GM08714 (cell line): ENCODE results near the gene PLPPR3.

Source experiments
- H3K4me3 ChIP-seq: fragments of 200-500 bp; sonication (Bioruptor generic); 2 replicates; pipeline ENCODE4 v1.5.1; 2014; ENCODE audit warnings: mild to moderate bottlenecking, low read length, inconsistent platforms
- ZNF274 ChIP-seq: IDR thresholded peaks from 2 replicates; pipeline ENCODE4 v1.6.1; 2012; ENCODE audit warnings: mild to moderate bottlenecking, low read depth, low read length

The PLPPR3 gene

DNA sequence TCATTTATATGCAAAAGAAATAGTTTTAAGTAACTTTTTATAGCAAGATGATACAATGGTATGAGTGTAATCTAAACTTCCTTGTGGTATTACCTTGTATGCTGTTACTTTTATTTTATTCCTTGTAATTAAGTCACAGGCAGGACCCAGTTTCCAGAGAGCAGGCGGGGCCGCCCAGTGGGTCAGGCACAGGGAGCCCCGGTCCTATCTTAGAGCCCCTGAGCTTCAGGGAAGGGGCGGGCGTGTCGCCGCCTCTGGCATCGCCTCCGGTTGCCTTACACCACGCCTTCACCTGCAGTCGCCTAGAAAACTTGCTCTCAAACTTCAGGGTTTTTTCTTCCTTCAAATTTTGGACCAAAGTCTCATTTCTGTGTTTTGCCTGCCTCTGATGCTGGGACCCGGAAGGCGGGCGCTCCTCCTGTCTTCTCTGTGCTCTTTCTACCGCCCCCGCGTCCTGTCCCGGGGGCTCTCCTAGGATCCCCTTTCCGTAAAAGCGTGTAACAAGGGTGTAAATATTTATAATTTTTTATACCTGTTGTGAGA, 10.2 kb downstream of the PLPPR3 start:
- no peak for TF ChIP-seq ZNF274

DNA sequence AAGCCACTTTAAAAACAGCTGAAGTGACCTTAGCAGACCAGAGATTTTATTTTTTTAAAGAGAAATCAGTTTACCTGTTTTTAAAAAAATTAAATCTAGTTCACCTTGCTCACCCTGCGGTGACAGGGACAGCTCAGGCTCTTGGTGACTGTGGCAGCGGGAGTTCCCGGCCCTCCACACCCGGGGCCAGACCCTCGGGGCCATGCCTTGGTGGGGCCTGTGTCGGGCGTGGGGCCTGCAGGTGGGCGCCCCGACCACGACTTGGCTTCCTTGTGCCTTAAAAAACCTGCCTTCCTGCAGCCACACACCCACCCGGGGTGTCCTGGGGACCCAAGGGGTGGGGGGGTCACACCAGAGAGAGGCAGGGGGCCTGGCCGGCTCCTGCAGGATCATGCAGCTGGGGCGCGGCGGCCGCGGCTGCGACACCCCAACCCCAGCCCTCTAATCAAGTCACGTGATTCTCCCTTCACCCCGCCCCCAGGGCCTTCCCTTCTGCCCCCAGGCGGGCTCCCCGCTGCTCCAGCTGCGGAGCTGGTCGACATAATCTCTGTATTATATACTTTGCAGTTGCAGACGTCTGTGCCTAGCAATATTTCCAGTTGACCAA, 10.8 kb downstream of the PLPPR3 start:
- no peak overlapping the region for H3K4me3 ChIP-seq

More for the DNA sequence above, 10.2 kb downstream of the PLPPR3 start:
- H3K4me3 ChIP-seq: no peak overlapping the region

DNA sequence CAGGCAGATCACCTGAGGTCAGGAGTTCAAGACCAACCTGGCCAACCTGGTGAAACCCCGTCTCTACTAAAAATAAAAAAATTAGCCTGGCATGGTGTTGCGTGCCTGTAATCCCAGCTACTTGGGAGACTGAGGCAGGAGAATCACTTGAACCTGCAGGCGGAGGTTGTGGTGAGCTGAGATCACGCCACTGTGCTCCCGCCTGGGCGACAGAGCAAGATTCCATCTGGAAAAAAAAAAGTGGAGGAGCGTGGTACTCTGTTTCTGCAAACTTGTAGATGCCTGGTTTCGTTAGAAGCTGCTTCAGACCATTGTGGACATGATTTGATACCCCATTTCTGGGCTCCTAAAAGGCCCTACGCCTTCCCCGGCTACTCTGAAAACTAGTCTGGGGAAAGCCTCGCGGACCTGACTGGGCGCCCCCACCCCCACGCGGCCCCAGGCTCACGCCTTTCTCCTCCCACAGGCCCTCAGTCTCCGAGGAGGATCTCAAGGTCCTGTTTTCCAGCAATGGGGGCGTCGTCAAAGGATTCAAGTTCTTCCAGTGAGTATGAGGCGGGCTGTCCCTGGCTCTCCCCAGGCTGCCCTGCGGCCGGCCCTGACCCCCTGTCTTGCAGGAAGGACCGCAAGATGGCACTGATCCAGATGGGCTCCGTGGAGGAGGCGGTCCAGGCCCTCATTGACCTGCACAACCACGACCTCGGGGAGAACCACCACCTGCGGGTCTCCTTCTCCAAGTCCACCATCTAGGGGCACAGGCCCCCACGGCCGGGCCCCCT, 11.5 kb downstream of the PLPPR3 start:
- TF ChIP-seq ZNF274: no peak

More for the DNA sequence above, 10.8 kb downstream of the PLPPR3 start:
- TF ChIP-seq ZNF274: no peak

DNA sequence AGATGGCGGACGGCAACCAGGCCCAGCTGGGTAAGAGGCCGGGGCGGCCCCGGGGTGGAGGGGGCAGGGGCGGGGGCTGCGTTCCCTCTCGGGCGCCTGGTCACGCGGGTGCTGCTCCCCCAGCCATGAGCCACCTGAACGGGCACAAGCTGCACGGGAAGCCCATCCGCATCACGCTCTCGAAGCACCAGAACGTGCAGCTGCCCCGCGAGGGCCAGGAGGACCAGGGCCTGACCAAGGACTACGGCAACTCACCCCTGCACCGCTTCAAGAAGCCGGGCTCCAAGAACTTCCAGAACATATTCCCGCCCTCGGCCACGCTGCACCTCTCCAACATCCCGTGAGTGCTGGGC, 13.4 kb downstream of the PLPPR3 start:
- TF ChIP-seq ZNF274: no peak
- H3K4me3 ChIP-seq: no peak overlapping the region

More for the DNA sequence above, 11.5 kb downstream of the PLPPR3 start:
- no peak overlapping the region for H3K4me3 ChIP-seq

DNA sequence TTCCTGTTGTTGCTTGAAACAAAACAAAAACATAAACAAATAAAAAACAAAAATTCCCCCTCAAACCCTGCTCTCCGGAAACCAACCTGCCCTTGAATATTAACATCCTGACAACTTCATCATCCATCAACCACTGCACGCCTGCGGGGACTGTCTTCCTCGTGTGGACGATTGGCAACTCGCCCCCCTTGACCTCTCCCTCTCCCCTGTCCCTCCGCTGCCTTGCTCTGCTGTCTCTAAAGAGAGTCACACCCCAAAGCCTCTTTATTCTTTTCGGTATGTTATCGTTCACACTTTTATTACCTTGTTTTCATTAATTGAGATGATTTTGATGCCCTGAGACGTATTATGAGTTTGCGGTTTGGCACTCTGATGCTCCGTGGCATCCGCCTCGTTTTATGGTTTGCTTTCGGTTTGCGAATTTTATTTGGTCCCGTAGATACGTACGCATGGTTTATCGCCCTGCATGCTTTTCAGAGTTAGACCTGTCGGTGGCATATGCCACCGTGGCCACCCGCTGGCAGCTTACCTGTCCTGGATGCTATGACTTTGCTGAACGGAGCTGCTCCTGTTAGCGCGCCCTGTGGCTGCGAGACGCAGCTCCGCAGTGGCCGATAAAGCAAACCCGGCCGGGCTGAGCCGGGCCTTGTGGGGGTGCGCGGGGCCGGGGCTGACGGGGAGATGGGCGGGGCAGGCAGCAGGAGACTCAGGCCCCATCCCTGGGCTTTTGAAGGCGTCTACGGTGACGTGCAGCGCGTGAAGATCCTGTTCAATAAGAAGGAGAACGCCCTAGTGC, 13.9 kb downstream of the PLPPR3 start:
- TF ChIP-seq ZNF274: no peak
- H3K4me3 ChIP-seq: no peak overlapping the region

DNA sequence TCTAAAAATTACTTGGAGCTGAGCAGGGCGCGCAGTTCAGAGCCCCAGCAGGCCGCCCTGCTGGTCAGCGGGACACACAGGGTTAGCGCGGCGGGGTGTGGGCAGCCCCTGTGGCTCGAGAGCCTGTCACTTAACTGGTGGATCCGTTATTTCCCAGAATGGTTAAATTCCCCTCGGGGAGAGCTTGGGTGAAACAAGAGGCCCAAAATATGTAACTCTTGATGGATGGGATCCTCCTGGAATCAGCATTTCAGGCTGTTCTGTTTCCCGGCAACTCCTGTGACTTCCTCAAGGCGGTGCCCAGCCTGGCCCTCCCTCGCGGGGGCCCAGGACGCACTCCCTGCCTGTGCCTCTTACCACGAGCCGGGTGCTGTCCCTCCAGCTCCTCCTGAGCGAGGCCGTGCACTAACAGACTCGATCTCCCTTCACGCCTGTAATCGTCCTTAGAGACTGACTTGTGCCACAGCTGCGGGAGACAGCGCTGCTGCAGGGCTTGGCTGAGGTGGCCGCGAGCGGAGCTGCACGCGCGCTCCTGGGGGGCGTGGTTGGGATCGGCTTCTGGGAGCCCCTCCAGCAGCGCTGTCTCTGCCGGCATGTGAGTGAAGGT, 14.8 kb downstream of the PLPPR3 start:
- H3K4me3 ChIP-seq: no peak overlapping the region
- no peak for TF ChIP-seq ZNF274

DNA sequence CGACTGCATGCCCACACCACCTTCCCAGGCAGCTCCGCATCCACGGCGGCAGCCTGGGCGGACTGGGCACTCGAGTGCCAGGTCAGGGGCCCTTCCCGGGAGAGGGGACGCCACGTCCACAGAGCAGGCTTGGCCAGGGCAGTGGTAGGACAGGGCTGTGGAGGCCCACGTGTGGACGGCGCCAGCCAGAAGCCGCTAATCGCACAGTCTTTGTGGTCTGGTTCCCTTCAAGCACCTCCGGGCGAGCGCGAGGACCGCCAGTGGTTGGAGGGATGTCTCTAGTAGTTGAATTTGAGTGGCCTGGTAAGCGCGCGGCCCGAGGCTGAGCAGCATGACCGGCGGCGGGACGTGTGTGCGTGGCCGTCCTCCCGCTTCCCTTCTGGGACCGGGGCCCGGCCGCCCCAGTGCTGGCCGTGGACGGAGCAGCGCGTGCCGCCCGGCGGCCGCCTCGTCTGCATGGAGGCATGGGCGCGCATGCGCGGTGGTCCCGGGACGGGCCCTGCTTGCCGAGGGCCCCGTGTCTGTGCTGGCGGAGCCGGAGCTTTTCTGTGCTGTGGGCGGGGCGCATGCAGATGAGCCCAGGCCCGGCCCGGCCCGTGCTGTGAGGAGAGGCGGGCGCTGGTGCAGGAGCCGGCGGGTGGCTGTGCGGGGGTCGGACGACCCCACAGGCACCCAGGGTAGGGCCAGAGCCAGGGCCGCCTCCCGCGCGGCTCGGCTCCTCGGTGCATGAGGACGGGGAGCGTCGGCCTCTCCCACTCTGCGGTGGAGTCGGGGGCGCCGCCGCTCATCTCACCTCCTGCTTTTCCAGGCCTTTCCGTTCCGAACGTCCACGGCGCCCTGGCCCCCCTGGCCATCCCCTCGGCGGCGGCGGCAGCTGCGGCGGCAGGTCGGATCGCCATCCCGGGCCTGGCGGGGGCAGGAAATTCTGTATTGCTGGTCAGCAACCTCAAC, 15.9 kb downstream of the PLPPR3 start:
- TF ChIP-seq ZNF274: no peak
- H3K4me3 ChIP-seq: no peak overlapping the region

DNA sequence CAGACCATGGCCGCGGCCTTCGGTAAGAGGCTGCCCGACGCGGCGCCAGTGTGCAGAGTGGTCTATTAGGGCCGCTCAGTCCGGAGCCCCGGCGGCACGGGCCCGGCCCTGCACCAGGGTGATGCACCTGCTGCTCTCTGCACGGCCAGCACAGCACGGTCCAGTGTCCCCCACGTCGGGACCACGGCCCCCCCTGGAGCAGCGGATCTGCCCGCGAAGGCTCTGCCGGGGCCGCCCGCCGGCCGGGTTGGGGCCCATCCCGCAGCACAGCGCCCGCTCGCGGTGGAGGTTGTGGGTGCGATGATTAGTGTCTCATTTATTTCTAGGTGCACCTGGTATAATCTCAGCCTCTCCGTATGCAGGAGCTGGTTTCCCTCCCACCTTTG, 16.6 kb downstream of the PLPPR3 start:
- no peak for TF ChIP-seq ZNF274
- H3K4me3 ChIP-seq: no peak overlapping the region

DNA sequence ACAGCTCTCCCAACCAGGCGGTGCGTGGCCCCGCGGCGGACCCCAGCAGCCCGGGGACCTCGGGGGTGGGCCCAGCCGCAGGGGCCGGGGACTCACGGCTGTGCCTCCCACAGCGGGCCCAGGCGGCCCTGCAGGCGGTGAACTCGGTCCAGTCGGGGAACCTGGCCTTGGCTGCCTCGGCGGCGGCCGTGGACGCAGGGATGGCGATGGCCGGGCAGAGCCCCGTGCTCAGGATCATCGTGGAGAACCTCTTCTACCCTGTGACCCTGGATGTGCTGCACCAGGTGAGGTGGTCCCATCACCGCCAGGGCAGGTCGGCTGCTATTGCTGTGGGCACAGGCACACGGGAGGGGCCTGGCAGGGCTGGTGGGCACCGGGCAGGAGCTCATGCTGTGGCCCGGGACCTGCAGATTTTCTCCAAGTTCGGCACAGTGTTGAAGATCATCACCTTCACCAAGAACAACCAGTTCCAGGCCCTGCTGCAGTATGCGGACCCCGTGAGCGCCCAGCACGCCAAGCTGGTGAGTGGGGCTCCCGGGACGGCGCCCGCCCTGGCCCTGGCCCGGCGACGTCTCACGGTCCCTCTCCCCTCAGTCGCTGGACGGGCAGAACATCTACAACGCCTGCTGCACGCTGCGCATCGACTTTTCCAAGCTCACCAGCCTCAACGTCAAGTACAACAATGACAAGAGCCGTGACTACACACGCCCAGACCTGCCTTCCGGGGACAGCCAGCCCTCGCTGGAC, 17.2 kb downstream of the PLPPR3 start:
- H3K4me3 ChIP-seq: no peak overlapping the region
- TF ChIP-seq ZNF274: no peak

DNA sequence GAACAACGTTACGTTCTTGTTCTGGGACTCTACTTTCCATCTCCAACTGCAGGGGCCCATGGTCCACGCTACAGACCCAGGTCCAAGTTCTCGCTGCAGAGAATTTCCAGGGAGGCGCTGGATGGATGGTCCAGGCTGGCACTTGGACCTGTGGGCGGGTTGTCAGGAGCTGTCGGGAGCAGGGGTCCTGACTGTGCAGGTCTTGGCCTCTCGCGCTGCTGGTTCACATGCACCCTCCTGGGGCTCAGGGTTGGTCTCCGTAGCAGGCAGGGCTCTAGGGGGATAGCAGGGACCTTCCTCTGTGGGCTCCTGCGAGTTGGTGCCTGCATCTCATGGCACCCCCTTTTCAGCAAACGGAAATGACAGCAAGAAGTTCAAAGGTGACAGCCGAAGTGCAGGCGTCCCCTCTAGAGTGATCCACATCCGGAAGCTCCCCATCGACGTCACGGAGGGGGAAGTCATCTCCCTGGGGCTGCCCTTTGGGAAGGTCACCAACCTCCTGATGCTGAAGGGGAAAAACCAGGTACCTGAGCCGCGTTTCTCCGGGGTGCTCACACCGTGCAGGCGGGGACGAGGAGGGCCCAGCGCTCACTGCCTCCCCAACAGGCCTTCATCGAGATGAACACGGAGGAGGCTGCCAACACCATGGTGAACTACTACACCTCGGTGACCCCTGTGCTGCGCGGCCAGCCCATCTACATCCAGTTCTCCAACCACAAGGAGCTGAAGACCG, 17.9 kb downstream of the PLPPR3 start:
- TF ChIP-seq ZNF274: no peak
- H3K4me3 ChIP-seq: no peak overlapping the region

DNA sequence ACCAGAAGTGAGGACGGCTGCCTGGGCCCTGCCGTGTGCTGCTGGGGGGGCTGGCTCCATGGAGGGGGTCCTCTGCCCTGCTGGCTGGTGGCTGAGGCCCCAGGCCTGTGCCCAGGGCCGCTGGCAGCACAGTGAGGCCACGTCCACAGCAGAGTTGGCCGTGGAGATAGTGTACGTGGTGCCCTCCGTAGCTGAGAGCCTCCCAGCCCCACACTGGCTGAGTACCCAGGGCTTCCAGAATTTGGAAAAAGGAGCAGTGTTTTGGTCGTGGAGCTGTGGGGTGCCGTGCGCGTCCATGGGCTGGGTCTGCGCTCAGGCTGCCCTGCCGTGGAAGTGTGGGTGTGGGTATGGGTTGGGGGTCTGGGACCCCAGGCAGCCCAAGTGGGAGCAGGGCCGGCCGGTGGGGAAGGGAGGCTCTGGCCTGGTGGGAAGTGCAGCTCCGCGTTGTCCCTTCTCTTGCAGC, 18.6 kb downstream of the PLPPR3 start:
- no peak for TF ChIP-seq ZNF274
- H3K4me3 ChIP-seq: no peak overlapping the region
